GM12878 (cell line): Measurements from ENCODE around the gene SRSF2. TPM values are rescaled to one million over a fixed set of nuclear protein-coding genes. Genes with fewer than 3 reads are reported as not detected.

Source experiments
- ATAC-seq: fragments of 200-7000 bp; cut with Tn5 transposase; 3 replicates; pipeline ENCODE4 v1.9.1; 2020; ENCODE audit warnings: mild to moderate bottlenecking, moderate library complexity
- BruUV-seq: library from RNA; stranded (reverse); fragments of 400-500 nt; replicated peaks from 2 replicates; lab custom pipeline; 2021; lab: Mats Ljungman, UMichigan
- CTCF ChIA-PET: fragments of 300-600 bp; sonication (Branson Sonifier 250); formaldehyde crosslinking; extraction: SDS; loops from one replicate; lab custom pipeline; 2021; ENCODE audit warnings: inconsistent platforms; lab: Yijun Ruan, JAX
- POLR2A ChIA-PET: fragments of 350-600 bp; formaldehyde crosslinking; extraction: SDS; loops from one replicate; lab custom pipeline; 2021; ENCODE audit warnings: inconsistent platforms; lab: Charles Lee
- RAD21 ChIA-PET: fragments of 300-600 bp; sonication (Branson Sonifier 250); formaldehyde crosslinking; loops from one replicate; lab custom pipeline; 2023; ENCODE audit warnings: antibody characterized with exemption; ENCODE audit not compliant: unreplicated experiment; lab: Charles Lee
- SMC1A ChIA-PET: fragments of 300-600 bp; sonication (Branson Sonifier 250); formaldehyde crosslinking; loops from one replicate; lab custom pipeline; 2023; ENCODE audit not compliant: unreplicated experiment, uncharacterized antibody; lab: Charles Lee
- DNase-seq: peaks from one replicate; pipeline ENCODE4 v3.0.0-alpha.2; 2011; ENCODE audit warnings: low read depth, low spot score
- FAIRE-seq: peaks from 3 replicates; lab custom pipeline; 2011; peaks lifted over from hg19 to GRCh38; lab: Jason Lieb, UNC
- H2AFZ ChIP-seq: 2 replicates; pipeline ENCODE4 v1.6.0; 2011; ENCODE audit warnings: low read depth, low read length, control low read depth; ENCODE audit not compliant: control insufficient read depth
- H3K27ac ChIP-seq: 2 replicates; pipeline ENCODE4 v1.5.1; 2011; ENCODE audit warnings: control low read depth; ENCODE audit not compliant: control insufficient read depth, insufficient read depth
- H3K27me3 ChIP-seq, 2 experiments: replicated peaks in 1 of 2; 2 replicates each; pipeline versions ENCODE4 v1.6.0 to v1.6.1; 2011; ENCODE audit warnings: low read length in 1 of 2; ENCODE audit not compliant: control insufficient read depth in 2 of 2, insufficient read depth in 2 of 2
- H3K36me3 ChIP-seq, 2 experiments: 2 replicates each; pipeline ENCODE4 v1.5.1; 2011; ENCODE audit warnings: low read length in 1 of 2; ENCODE audit not compliant: control insufficient read depth in 2 of 2, insufficient read depth in 2 of 2
- H3K4me1 ChIP-seq: 2 replicates; pipeline ENCODE4 v1.6.1; 2011; ENCODE audit warnings: mild to moderate bottlenecking, low read length, moderate library complexity, mixed read lengths; ENCODE audit not compliant: control insufficient read depth, insufficient read depth
- H3K4me2 ChIP-seq: 2 replicates; pipeline ENCODE4 v1.6.0; 2011; ENCODE audit warnings: control low read depth; ENCODE audit not compliant: control insufficient read depth, insufficient read depth
- H3K4me3 ChIP-seq: fragments of 200-600 bp; sonication (generic); 2 replicates; pipeline ENCODE4 v1.5.1; 2016
- H3K79me2 ChIP-seq: 2 replicates; pipeline ENCODE4 v1.6.0; 2011; ENCODE audit warnings: low read length; ENCODE audit not compliant: control insufficient read depth, insufficient read depth
- H3K9ac ChIP-seq: 2 replicates; pipeline ENCODE4 v1.8.0; 2011; ENCODE audit warnings: low read length, control low read depth, mixed read lengths; ENCODE audit not compliant: control insufficient read depth, insufficient read depth
- H3K9me3 ChIP-seq: replicated peaks from 3 replicates; pipeline ENCODE4 v1.5.1; 2011; ENCODE audit warnings: mild to moderate bottlenecking, low read length; ENCODE audit not compliant: control insufficient read depth, insufficient read depth
- H4K20me1 ChIP-seq: 2 replicates; pipeline ENCODE4 v1.6.0; 2011; ENCODE audit not compliant: control insufficient read depth, insufficient read depth
- CHD1 ChIP-seq: IDR thresholded peaks from 2 replicates; pipeline ENCODE4 v1.6.1; 2012; ENCODE audit warnings: low read depth, low read length, improper control_type of control experiment
- CREM ChIP-seq: IDR thresholded peaks from 2 replicates; pipeline ENCODE4 v1.6.1; 2014; ENCODE audit warnings: antibody characterized with exemption, low read depth
- POLR2A ChIP-seq: IDR thresholded peaks from 2 replicates; pipeline ENCODE4 v1.6.1; 2011; ENCODE audit warnings: low read depth, mild to moderate bottlenecking, low read length
- POLR2AphosphoS5 ChIP-seq: IDR thresholded peaks from 2 replicates; pipeline ENCODE4 v1.6.1; 2011; ENCODE audit warnings: mild to moderate bottlenecking, low read length, inconsistent platforms
- POU2F2 ChIP-seq: IDR thresholded peaks from 3 replicates; pipeline ENCODE4 v1.6.1; 2011; ENCODE audit warnings: low read depth, mild to moderate bottlenecking, low read length, borderline replicate concordance
- ZBED1 ChIP-seq: IDR thresholded peaks from 2 replicates; pipeline ENCODE4 v1.6.1; 2016; ENCODE audit warnings: borderline replicate concordance
- WGBS: methylation state at CpG from one replicate; pipeline ENCODE4 v1.1.6; 2016; ENCODE audit warnings: low lambda C conversion rate; ENCODE audit not compliant: insufficient replicate concordance, insufficient coverage; ENCODE audit errors: missing lambda C conversion rate; 5-methylcytosine and 5-hydroxymethylcytosine counted together
- in situ Hi-C: fragments of 300-500 bp; cut with MboI; formaldehyde crosslinking; loops from 9 replicates; pipeline ENCODE4 v1.14.3; 2018; ENCODE audit warnings: mixed read lengths
- intact Hi-C: fragments of 100-400 bp; cut with micrococcal nuclease; formaldehyde crosslinking; loops from one replicate; pipeline ENCODE4 v1.14.2; 2022; ENCODE audit not compliant: unreplicated experiment
- polyA plus RNA-seq, 11 experiments: library from polyadenylated mRNA; depleted of rRNA in 4 of 11; unstranded in 6 of 11; stranded (reverse) in 5 of 11; fragments of >200 nt; fragmentation: Nextera tagmentation in 4 of 11; fragmentation: Illumina TruSeq in 1 of 11; extraction: Ambion mirVana in 4 of 11; extraction: Trizol in 1 of 11; gene quantifications; 1 replicate in 1 of 11; 2 replicates in 10 of 11; pipeline versions ENCODE4 v1.2.1 to v1.2.3, GENCODE V29; 2011 to 2016; ENCODE audit warnings: inconsistent platforms in 2 of 11, missing spikeins in 2 of 11, low read depth in 1 of 11
- total RNA-seq, 4 experiments: library from RNA; depleted of rRNA in 3 of 4; stranded (reverse); fragments of >200 nt in 3 of 4; fragmentation: Illumina TruSeq in 1 of 4; extraction: Trizol in 1 of 4; gene quantifications; 2 replicates each; pipeline versions ENCODE4 v1.2.1 to v1.2.3, GENCODE V29; 2013 to 2021
- TF ChIP-seq, protein P1 (sequence below): fragments of 150-350 bp; IDR thresholded peaks from 2 replicates; pipeline ENCODE4 v1.6.1; 2014; ENCODE audit warnings: mild to moderate bottlenecking, low read depth, low read length
- TF ChIP-seq, protein P2 (sequence below): IDR thresholded peaks from 2 replicates; pipeline ENCODE4 v1.6.1; 2012; ENCODE audit warnings: low read depth, low read length, improper control_type of control experiment
- TF ChIP-seq, protein P3 (sequence below): IDR thresholded peaks from 2 replicates; pipeline ENCODE4 v1.6.1; 2011; ENCODE audit warnings: borderline replicate concordance, low read depth, mild to moderate bottlenecking, moderate library complexity, low read length; ENCODE audit not compliant: insufficient read depth, poor library complexity, severe bottlenecking

SRSF2 gene
- total and polyA plus RNA-seq, 10 of the 15 experiments (the other 5 are each of a cell fraction or from before 2014, with no cell fraction given): 225 to 795 (median 410) TPM

DNA sequence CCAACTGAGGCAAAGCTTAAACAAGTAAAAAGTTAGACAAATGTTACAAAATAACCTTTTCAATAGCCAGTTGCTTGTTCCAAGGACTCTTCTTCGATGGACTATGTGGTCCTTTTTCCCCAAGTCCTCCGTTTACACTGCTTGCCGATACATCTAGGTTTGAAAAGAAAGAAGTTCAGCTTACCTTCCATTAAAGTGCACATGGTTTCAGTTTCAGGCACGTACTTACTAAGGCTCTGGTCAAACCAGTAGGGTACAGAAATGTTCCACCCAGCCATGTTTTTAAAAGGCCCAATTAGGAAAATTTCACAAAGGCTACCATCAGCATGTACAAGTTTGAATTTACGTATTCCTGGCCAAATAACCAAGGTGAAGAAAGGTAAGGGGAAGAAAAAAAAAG lies 2.1 kb downstream of the SRSF2 start (continued):
- TF ChIP-seq, protein P1, sequence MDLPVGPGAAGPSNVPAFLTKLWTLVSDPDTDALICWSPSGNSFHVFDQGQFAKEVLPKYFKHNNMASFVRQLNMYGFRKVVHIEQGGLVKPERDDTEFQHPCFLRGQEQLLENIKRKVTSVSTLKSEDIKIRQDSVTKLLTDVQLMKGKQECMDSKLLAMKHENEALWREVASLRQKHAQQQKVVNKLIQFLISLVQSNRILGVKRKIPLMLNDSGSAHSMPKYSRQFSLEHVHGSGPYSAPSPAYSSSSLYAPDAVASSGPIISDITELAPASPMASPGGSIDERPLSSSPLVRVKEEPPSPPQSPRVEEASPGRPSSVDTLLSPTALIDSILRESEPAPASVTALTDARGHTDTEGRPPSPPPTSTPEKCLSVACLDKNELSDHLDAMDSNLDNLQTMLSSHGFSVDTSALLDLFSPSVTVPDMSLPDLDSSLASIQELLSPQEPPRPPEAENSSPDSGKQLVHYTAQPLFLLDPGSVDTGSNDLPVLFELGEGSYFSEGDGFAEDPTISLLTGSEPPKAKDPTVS: no peak
- 0 out of 2 replicates have a peak, but pooled peaks have one; percentile 48 for TF ChIP-seq CHD1
- TF ChIP-seq, protein P2, sequence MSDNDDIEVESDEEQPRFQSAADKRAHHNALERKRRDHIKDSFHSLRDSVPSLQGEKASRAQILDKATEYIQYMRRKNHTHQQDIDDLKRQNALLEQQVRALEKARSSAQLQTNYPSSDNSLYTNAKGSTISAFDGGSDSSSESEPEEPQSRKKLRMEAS: peak; percentile 92
- no peak for TF ChIP-seq CREM

DNA sequence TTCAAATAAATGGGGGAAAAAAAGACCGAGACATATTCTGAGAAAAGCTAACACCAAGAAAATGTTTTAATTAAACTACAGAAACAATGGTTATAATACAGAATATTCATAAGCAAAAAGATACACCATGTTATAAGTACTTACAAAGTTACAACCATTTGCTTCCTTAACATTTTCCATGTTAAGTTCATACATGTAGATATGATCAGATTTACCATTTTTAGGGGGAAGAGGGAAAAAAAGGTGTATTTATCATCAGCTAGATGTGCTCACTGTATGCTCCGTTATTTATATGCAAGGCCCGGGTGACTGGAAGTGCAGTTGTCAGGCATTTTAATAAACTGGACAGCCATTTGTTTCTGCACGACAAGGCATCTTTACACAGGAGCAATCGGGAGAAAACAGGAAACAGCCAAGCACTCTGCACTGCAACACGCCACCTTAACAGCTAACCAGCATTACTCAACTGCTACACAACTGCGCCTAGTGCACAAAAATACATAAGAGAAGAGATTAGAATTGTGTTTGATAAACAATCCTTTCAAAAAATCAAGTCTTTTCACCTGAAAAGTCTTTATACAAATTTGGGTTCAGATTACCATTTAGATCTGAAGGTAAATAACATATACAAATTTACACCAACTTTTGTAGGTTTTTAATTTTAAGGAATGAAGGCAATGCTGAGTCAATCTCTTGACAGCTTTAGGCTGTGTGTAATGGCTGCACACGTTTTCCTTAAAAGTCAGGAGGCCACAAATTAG lies 2.9 kb downstream of the SRSF2 start:
- Histone ChIP-seq H3K9me3 (no peaks in the 10 kb centered on the region; the same call in 2 of the 3 replicates), H3K27ac (peak overlapping the region; percentile 45), H3K4me2 (peak overlapping the region; percentile 75), H3K9ac (peak overlapping the region; percentile 97), H3K27me3 (no peaks in the 10 kb centered on the region), H3K4me3 (peak overlapping the region; percentile 87), H2AFZ (no peak overlapping the region), H3K36me3 (peaks cover 8 to 36% of the 10 kb centered on the region in 2 experiments), H3K4me1 (no peaks in the 10 kb centered on the region; the same call in none of the 2 replicates), H3K79me2 (peaks cover 87% of the 10 kb centered on the region), H4K20me1 (no peaks in the 10 kb centered on the region; the same call in 1 of the 2 replicates)
- in situ Hi-C loops: no loop called here
- ATAC-seq: no peak
- ChIA-PET POLR2A (interaction anchor here (0.6 to 6.4 kb wide), 3 partner anchors 8 to 284 kb away, joined by 3 to 60 read pairs (median 6); partner anchors contain the start of genes JMJD6 and METTL23), CTCF (interaction anchor here (1.2 to 1.4 kb wide), 2 partner anchors 19 to 176 kb away, joined by 3 to 4 read pairs; no protein-coding TSS in a partner anchor), RAD21 (interaction anchor here (1.6 kb wide), 1 partner anchor 174 kb away, joined by 4 read pairs; no protein-coding TSS in a partner anchor), SMC1A (interaction anchor here (0.6 to 1.2 kb wide), 2 partner anchors 86 to 1412 kb away, joined by 3 read pairs; partner anchors contain the start of gene C17orf99)
- no TSS peak for BruUV-seq
- TF ChIP-seq, protein P3, sequence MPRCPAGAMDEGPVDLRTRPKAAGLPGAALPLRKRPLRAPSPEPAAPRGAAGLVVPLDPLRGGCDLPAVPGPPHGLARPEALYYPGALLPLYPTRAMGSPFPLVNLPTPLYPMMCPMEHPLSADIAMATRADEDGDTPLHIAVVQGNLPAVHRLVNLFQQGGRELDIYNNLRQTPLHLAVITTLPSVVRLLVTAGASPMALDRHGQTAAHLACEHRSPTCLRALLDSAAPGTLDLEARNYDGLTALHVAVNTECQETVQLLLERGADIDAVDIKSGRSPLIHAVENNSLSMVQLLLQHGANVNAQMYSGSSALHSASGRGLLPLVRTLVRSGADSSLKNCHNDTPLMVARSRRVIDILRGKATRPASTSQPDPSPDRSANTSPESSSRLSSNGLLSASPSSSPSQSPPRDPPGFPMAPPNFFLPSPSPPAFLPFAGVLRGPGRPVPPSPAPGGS: no peak
- TF ChIP-seq POLR2AphosphoS5: peak; percentile 42
- TF ChIP-seq POLR2A: peak; percentile 48; the same call in 1 of the 2 replicates
- peak; percentile 24; the same call in 1 of the 2 replicates for TF ChIP-seq ZBED1
- TF ChIP-seq POU2F2: 0 out of 3 replicates have a peak, but pooled peaks have one; percentile 19
- intact Hi-C loops: loop anchor here (10.0 kb wide), 1 partner anchor 351 kb away; no protein-coding TSS in a partner anchor
- 2% methylated on average over 8 of the region's 8 CpGs for WGBS
- FAIRE-seq: no peak
- no peak for DNase-seq
